ENCODE data around the gene MTCP1.

The MTCP1 gene

GRCh38 chrX:155070975-155071693 lies at the start of gene MTCP1, which contains the start of the genes BRCC3 and CMC4:
Gene MTCP1, minus strand, starts transcription at chrX:155071136. Its CDS starts 5,126 bp downstream, at chrX:155066010.
Gene BRCC3, plus strand, starts transcription at chrX:155071508. Its CDS starts 20 bp downstream, at chrX:155071528.
Gene CMC4, minus strand, starts transcription at chrX:155071136. Its CDS starts 7,113 bp downstream, at chrX:155064023.
- peak; percentile 9 for TF ChIP-seq CTCF (IDR thresholded peaks at IDR 0.05; ENCODE audit: control extremely low read depth, extremely low read depth, low read depth, missing control alignments)
- peak; percentile 89 for DNase-seq (ENCODE audit: extremely low spot score)
- ChIA-PET CTCF (interaction anchor here (1.0 kb wide), 2 partner anchors 44 to 153 kb away, joined by 3 read pairs; partner anchors contain the start of gene FUNDC2), POLR2A (no interaction called here)

GRCh38 chrX:155115174-155115819 lies 44.4 kb upstream of the MTCP1 start:
- DNase-seq (ENCODE audit: extremely low spot score), result no peak
- ChIA-PET CTCF (interaction anchor here (0.8 kb wide), 1 partner anchor 11 kb away, joined by 3 read pairs; no protein-coding TSS in a partner anchor), POLR2A (no interaction called here)
- TF ChIP-seq CTCF (IDR thresholded peaks at IDR 0.05; ENCODE audit: control extremely low read depth, extremely low read depth, low read depth, missing control alignments), result no peak

- no peak for DNase-seq (ENCODE audit: extremely low spot score)
- no peak for TF ChIP-seq CTCF (IDR thresholded peaks at IDR 0.05; ENCODE audit: control extremely low read depth, extremely low read depth, low read depth, missing control alignments)
- POLR2A ChIA-PET, result no interaction called here
- CTCF ChIA-PET, result no interaction called here
Observed at GRCh38 chrX:155113097-155113496, 42.2 kb upstream of the MTCP1 start.

GRCh38 chrX:155112171-155112570 lies 41.2 kb upstream of the MTCP1 start:
- POLR2A ChIA-PET, result no interaction called here
- no peak for TF ChIP-seq CTCF (IDR thresholded peaks at IDR 0.05; ENCODE audit: control extremely low read depth, extremely low read depth, low read depth, missing control alignments)

GRCh38 chrX:155108427-155108826 lies 37.5 kb upstream of the MTCP1 start:
- TF ChIP-seq CTCF (IDR thresholded peaks at IDR 0.05; ENCODE audit: control extremely low read depth, extremely low read depth, low read depth, missing control alignments), result no peak
- ChIA-PET CTCF (interaction anchor here (1.6 kb wide), 1 partner anchor 14 kb away, joined by 6 read pairs; no protein-coding TSS in a partner anchor), POLR2A (no interaction called here)
- no peak for DNase-seq (ENCODE audit: extremely low spot score)

More at GRCh38 chrX:155112171-155112570, 41.2 kb upstream of the MTCP1 start:
- CTCF ChIA-PET, result no interaction called here
- no peak for DNase-seq (ENCODE audit: extremely low spot score)

- no peak for DNase-seq (ENCODE audit: extremely low spot score)
- TF ChIP-seq CTCF (IDR thresholded peaks at IDR 0.05; ENCODE audit: control extremely low read depth, extremely low read depth, low read depth, missing control alignments), result no peak
- CTCF ChIA-PET, result interaction anchor here (3.0 kb wide), 1 partner anchor 11 kb away, joined by 16 read pairs; no protein-coding TSS in a partner anchor
- POLR2A ChIA-PET, result no interaction called here
Observed at GRCh38 chrX:155105919-155106318, 35.0 kb upstream of the MTCP1 start.

Measured in GM10248 (cell line).